ENCODE data around the gene MBD5.

GRCh38 chr2:148515120-148515519 is 494.2 kb downstream of the MBD5 start:
- TF ChIP-seq GATA3 (IDR thresholded peaks at IDR 0.05; ENCODE audit: low read depth, low read length) (no peak), GATA2 (IDR thresholded peaks at IDR 0.05; ENCODE audit: low read depth, low read length) (no peak)

Measured in SH-SY5Y (cell line).